ENCODE results near the gene SH2D7.

SH2D7 gene

GRCh38 chr15:78073046-78073787 is 19.1 kb upstream of the SH2D7 start:
- no CpG with 5 or more reads among the region's 5 CpGs for WGBS (ENCODE audit: extremely low coverage, insufficient coverage, insufficient read length)
- Histone ChIP-seq H3K4me1 (ENCODE audit: control insufficient read depth in 1 of 2, insufficient read depth in 2 of 2, low read length in 2 of 2) (peaks cover 11 to 25% of the 10 kb centered on the region in 2 experiments), H3K4me2 (ENCODE audit: low read length) (no peak overlapping the region), H3K79me2 (ENCODE audit: control insufficient read depth, insufficient read depth, low read length, poor library complexity) (peaks cover 7% of the 10 kb centered on the region), H2BK120ac (ENCODE audit: insufficient read depth, low read length, poor library complexity) (no peak overlapping the region), H3K18ac (ENCODE audit: low read length) (no peak overlapping the region), H3K79me1 (ENCODE audit: low read length) (peaks cover 11% of the 10 kb centered on the region), H3K4me3 (ENCODE audit: low read depth, low read length) (no peak overlapping the region), H2BK12ac (ENCODE audit: low read length) (no peak overlapping the region), H3K9ac (ENCODE audit: low read length) (no peak overlapping the region), H4K8ac (ENCODE audit: low read depth, low read length) (no peak overlapping the region), H3K14ac (ENCODE audit: low read length) (no peak overlapping the region), H3K27ac (ENCODE audit: low read depth, low read length) (no peak overlapping the region), H3K9me3 (ENCODE audit: insufficient read depth, low read depth, low read length) (no peaks in the 10 kb centered on the region), H3K36me3 (ENCODE audit: control insufficient read depth in 1 of 2, insufficient read depth in 2 of 2, low read length in 2 of 2) (no peaks in the 10 kb centered on the region), H4K12ac (ENCODE audit: low read depth, low read length) (no peak overlapping the region), H2AK5ac (ENCODE audit: low read length) (no peak overlapping the region), H3K4ac (ENCODE audit: low read depth, low read length) (no peak overlapping the region), H4K91ac (ENCODE audit: low read depth, low read length) (no peak overlapping the region), H2AFZ (ENCODE audit: insufficient read depth, low read length, poor library complexity) (no peak overlapping the region), H3K27me3 (ENCODE audit: insufficient read depth, low read length) (no peaks in the 10 kb centered on the region), H2BK5ac (ENCODE audit: low read depth, low read length, poor library complexity) (no peak overlapping the region), H3K23ac (ENCODE audit: low read length) (no peak overlapping the region)
- no peak for DNase-seq

GRCh38 chr15:78075490-78076230 is 16.7 kb upstream of the SH2D7 start:
- Histone ChIP-seq H3K79me2 (ENCODE audit: control insufficient read depth, insufficient read depth, low read length, poor library complexity) (peaks cover 7% of the 10 kb centered on the region), H3K4ac (ENCODE audit: low read depth, low read length) (peak overlapping the region; percentile 8), H3K9me3 (ENCODE audit: insufficient read depth, low read depth, low read length) (no peaks in the 10 kb centered on the region), H4K12ac (ENCODE audit: low read depth, low read length) (no peak overlapping the region), H3K27ac (ENCODE audit: low read depth, low read length) (no peak overlapping the region), H4K91ac (ENCODE audit: low read depth, low read length) (peak overlapping the region; percentile 15), H3K14ac (ENCODE audit: low read length) (no peak overlapping the region), H2AFZ (ENCODE audit: insufficient read depth, low read length, poor library complexity) (no peak overlapping the region), H3K9ac (ENCODE audit: low read length) (no peak overlapping the region), H2AK5ac (ENCODE audit: low read length) (no peak overlapping the region), H2BK120ac (ENCODE audit: insufficient read depth, low read length, poor library complexity) (no peak overlapping the region), H2BK5ac (ENCODE audit: low read depth, low read length, poor library complexity) (no peak overlapping the region), H3K27me3 (ENCODE audit: insufficient read depth, low read length) (no peaks in the 10 kb centered on the region), H3K23ac (ENCODE audit: low read length) (no peak overlapping the region), H3K4me2 (ENCODE audit: low read length) (no peak overlapping the region), H3K4me1 (ENCODE audit: control insufficient read depth in 1 of 2, insufficient read depth in 2 of 2, low read length in 2 of 2) (peaks cover 8 to 20% of the 10 kb centered on the region in 2 experiments), H4K8ac (ENCODE audit: low read depth, low read length) (no peak overlapping the region), H3K79me1 (ENCODE audit: low read length) (peaks cover 11% of the 10 kb centered on the region), H2BK12ac (ENCODE audit: low read length) (no peak overlapping the region), H3K36me3 (ENCODE audit: control insufficient read depth in 1 of 2, insufficient read depth in 2 of 2, low read length in 2 of 2) (no peaks in the 10 kb centered on the region), H3K4me3 (ENCODE audit: low read depth, low read length) (no peak overlapping the region), H3K18ac (ENCODE audit: low read length) (no peak overlapping the region)
- DNase-seq: peak; percentile 56 to 84
- WGBS (ENCODE audit: extremely low coverage, insufficient coverage, insufficient read length): no CpG with 5 or more reads among the region's 7 CpGs

- Histone ChIP-seq H3K4ac (ENCODE audit: low read depth, low read length) (peak overlapping the region; percentile 65), H2BK120ac (ENCODE audit: insufficient read depth, low read length, poor library complexity) (peak overlapping the region; percentile 44), H2AK5ac (ENCODE audit: low read length) (peak overlapping the region; percentile 89), H2BK12ac (ENCODE audit: low read length) (peak overlapping the region; percentile 46), H3K36me3 (ENCODE audit: control insufficient read depth in 1 of 2, insufficient read depth in 2 of 2, low read length in 2 of 2) (no peaks in the 10 kb centered on the region), H4K91ac (ENCODE audit: low read depth, low read length) (peak overlapping the region; percentile 74), H3K79me1 (ENCODE audit: low read length) (peaks cover 11% of the 10 kb centered on the region), H3K9ac (ENCODE audit: low read length) (no peak overlapping the region), H3K27me3 (ENCODE audit: insufficient read depth, low read length) (no peaks in the 10 kb centered on the region), H4K8ac (ENCODE audit: low read depth, low read length) (peak overlapping the region; percentile 85), H3K4me1 (ENCODE audit: control insufficient read depth in 1 of 2, insufficient read depth in 2 of 2, low read length in 2 of 2) (peaks cover 8 to 20% of the 10 kb centered on the region in 2 experiments), H3K23ac (ENCODE audit: low read length) (no peak overlapping the region), H3K14ac (ENCODE audit: low read length) (peak overlapping the region; percentile 74), H4K12ac (ENCODE audit: low read depth, low read length) (peak overlapping the region; percentile 89), H3K18ac (ENCODE audit: low read length) (peak overlapping the region; percentile 94), H2BK5ac (ENCODE audit: low read depth, low read length, poor library complexity) (no peak overlapping the region), H3K9me3 (ENCODE audit: insufficient read depth, low read depth, low read length) (no peaks in the 10 kb centered on the region), H3K4me2 (ENCODE audit: low read length) (peak overlapping the region; percentile 79), H3K4me3 (ENCODE audit: low read depth, low read length) (peak overlapping the region; percentile 73), H2AFZ (ENCODE audit: insufficient read depth, low read length, poor library complexity) (peak overlapping the region; percentile 97), H3K79me2 (ENCODE audit: control insufficient read depth, insufficient read depth, low read length, poor library complexity) (peaks cover 7% of the 10 kb centered on the region), H3K27ac (ENCODE audit: low read depth, low read length) (no peak overlapping the region)
- no peak for DNase-seq
- WGBS (ENCODE audit: extremely low coverage, insufficient coverage, insufficient read length): no CpG with 5 or more reads among the region's 17 CpGs
Measured at GRCh38 chr15:78076231-78077052, 15.9 kb upstream of the SH2D7 start.
